Measurements from ENCODE around the gene SBNO2. TPM values are rescaled to one million over a fixed set of nuclear protein-coding genes. Genes with fewer than 3 reads are reported as not detected.

SBNO2 gene
- total and polyA plus RNA-seq, 2 of the 4 experiments (the other 2 are of a cell fraction) = 13.4 to 40.5 TPM

DNA sequence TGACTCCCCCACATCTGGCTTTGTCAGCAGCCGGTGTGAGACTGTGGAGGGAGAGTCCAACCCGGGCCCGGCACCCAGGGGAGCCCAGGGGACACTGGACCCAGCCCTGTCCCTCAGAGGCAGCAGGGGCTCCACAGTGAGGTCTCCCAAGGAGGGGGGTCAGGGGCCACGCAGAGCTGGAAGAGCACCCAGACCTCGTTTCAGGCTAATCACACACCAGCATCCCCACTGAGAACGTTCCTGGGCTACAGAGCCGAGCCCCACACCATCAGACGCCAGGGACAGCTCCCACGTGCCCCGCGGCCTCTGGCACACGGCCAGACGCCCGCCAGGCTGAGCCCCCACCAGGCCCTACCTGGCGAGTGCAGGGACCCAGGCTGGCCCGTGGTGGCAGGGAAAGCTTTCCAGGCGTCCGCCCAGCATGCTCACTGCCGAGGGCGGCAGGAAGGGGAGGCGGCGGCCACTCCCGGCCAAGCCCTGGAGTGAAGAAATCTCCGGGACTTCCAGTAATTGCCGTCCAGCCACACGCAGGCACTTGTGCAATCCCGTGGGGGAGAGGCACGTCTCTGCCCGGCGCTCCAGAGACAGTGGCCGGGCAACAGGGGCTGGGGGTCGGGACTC, 19.2 kb downstream of the SBNO2 start (continued):
- TF ChIP-seq USF2 (IDR thresholded peaks at IDR 0.05; ENCODE audit: low read depth, low read length) (peak; percentile 35; the same call in 1 of the 2 replicates), MAFK (IDR thresholded peaks at IDR 0.05; ENCODE audit: low read depth, low read length) (no peak), RFX5 (IDR thresholded peaks at IDR 0.05; ENCODE audit: low read depth, low read length) (no peak), RCOR1 (IDR thresholded peaks at IDR 0.05; ENCODE audit: insufficient replicate concordance, low read length) (no peak)

Data from IMR-90 (cell line).